Stimulated activated CD8-positive, alpha-beta memory T cell treated with anti-CD3 and anti-CD28 coated beads, Interleukin-12 subunit alpha, Interleukin-12 subunit beta, amount 100 ng/mL, for 4 hours (primary cell): ENCODE results near the gene BSN.
A peak's percentile ranks its signal among the peaks of the same experiment; 100 is the strongest.

Experiments used
- DNase-seq: peaks from one replicate; pipeline ENCODE4 v3.0.0-alpha.2; 2020; ENCODE audit warnings: low read depth

Gene BSN

GRCh38 chr3:49601358-49602048 lies 47.2 kb downstream of the BSN start:
- no peak for DNase-seq

DNA sequence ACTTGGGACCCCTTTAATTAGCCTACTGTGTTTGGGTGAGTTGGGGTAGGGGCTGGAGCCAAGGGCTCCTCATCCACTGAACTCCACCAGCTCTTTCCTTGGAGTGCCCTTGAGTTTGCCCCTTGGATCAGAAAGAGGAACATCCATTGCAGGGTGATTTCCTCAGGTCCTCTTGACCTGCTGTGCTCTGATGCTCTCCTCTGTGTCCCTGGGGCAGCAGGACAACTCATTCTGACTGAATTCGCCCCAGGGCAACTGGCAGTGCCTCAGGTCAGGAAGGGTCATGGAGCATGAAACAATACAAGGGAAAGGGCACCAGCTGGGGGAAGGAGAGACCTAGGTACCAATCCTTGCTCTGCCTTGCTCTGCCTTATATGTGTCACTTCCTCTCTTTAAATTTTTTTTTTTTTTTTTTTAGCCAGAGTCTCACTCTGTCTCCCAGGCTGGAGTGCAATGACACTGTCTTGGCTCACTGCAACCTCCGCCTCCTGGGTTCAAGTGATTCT lies 47.8 kb downstream of the BSN start:
- no peak for DNase-seq

- DNase-seq: peak; percentile 39
Observed at GRCh38 chr3:49602877-49603411, 48.7 kb downstream of the BSN start.

DNA sequence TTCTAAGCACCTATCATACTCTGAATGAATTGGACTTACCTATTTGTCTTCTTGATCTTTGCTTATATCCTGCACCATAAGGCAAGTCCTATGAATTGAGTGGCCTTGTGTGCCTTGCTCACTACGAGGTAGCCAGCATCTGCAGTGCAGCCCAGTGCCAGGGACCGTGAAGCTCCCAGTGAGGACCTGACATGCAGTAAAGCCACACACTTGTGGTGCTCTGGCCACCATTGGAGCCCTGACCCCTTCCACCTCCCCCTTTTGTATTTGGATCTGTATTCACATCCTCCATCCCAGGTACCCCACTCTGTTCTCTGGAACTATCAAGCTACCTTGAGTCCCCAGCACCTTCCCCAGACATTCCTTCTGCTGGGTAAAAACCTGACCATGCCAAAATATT lies 52.1 kb downstream of the BSN start:
- no peak for DNase-seq

DNA sequence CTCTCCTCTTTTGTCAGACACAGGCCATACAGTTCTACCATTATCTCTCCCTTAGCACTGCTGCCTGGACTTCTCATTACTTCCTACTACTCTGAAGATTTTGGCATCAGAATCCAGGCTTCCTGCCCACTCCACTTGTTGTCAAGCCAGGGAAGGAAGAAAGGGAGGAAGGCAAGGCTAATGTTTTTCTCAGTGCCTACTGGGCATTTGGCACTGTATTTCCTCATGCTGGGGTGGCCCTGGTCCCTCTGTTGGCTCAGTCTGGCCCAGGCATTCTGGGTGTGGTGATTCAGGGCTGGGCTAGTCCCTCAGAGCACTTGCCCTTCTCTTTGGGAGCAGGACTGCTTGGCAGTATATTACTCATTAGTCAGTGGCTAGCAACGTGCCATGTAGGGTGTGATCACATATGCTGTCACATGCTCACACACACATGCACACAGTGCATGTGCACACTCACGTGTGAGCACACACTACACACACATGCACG lies 52.9 kb downstream of the BSN start:
- DNase-seq: no peak

DNA sequence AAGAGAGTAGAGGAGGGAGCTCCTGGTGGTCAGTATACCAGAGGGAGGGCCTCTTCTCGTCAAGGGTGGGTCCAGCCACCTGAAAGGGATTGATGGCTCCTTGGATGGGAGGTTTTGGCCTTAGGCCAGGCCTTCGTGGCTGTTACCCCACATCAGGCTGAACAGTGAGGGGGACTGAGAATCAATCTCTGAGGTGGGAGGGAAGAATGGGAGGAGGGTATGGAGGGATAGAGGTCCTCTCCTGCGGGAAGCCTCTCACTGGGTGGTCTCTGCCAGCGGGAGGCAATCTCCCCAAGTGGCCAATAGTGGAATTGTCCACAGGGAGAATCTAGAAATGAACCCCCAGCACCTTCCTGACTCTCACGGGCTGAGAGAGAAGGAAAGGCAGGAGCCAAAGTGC lies 53.5 kb downstream of the BSN start:
- DNase-seq: no peak

GRCh38 chr3:49609314-49609713 lies 55.0 kb downstream of the BSN start:
- DNase-seq: no peak

- no peak for DNase-seq
Observed at GRCh38 chr3:49609815-49610214, 55.5 kb downstream of the BSN start.

DNA sequence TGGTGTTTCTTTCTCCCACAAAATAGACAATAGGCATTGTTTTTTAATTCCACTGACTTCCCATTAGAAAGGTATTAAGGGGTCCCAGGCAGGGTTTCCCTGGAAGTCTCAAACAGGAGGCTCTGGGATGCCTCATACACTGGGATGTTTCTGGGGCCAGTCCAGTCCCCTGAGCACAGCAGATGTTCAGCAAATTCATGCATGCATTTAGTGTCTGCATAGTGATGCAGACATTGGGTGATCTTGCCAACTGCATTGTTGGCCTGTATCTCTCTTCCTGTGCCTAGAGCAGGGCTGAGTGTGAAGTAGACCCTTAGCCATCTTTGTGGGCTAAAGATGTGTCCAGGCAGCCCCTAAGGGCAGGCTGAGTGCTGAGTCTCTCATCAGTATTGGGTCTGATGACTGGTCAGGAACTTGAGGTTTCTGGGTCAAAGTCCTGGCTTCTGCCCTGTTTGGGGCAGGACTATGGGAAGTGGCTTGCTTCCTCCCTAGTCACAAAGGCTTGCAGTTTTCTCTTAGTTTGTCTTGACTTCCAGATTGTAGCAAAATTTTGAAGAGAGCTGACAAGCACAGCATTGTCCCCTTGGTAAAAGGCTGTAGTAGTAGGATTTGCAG lies 56.5 kb downstream of the BSN start:
- no peak for DNase-seq

DNA sequence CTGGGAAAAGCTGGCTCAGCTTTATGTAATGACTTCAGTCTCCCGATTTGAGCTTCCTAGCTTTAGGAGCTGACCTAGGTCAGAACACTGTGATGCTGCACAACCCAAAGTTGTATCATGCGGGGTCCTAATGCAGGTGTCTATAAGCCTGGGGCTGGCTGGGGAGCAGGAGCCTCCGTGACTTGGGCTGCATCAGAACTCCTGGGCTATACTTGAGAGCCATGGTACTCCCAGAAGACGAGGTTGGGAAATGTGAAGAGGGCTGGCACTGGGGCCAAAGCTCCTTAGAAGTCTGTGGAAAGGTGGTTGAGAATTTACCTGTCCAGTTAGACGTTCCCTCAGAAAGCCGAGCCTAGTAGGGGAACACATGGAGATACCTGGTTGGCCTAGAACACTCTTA lies 57.0 kb downstream of the BSN start:
- no peak for DNase-seq

DNA sequence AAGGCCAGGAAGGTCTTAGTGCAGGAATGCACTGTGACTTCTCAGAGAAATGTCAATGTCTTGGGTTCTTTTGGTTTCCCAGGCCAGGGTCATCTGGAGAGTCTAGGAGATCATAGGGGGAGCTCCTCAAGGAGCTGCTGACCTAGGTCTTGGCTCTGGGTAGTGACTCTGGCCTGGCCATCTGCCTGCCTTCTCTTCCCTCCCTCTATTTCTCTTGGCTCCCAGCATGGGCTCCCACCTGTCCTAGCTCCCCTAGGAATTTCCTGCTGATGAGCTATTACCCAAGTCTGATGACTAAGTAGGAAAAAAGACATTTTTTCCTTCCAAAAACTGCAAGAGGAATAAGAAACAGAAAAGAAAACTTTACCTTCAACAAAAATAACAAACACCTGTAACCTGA lies 57.4 kb downstream of the BSN start:
- no peak for DNase-seq

DNA sequence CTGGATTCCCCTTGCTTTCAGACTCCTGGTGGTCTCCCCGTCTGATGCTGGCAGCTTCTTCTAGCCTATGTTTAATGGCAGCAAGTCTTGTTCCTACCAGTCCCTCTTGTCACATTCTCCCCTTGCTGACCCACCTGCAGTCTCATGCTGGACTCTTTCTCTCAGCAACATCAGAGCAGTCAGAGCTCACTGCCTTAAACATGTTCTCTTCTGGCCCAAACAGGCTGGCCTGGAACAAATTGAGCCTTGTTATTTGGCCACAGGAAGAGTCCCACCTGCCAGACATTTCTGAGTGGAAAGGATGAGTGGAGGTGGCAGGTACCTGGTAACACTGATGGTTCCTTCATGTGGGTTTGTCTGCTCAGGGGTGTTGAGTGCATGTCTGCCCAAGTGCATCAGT lies 60.7 kb downstream of the BSN start:
- DNase-seq: no peak

- DNase-seq: no peak
Observed at GRCh38 chr3:49616061-49616460, 61.8 kb downstream of the BSN start.

DNA sequence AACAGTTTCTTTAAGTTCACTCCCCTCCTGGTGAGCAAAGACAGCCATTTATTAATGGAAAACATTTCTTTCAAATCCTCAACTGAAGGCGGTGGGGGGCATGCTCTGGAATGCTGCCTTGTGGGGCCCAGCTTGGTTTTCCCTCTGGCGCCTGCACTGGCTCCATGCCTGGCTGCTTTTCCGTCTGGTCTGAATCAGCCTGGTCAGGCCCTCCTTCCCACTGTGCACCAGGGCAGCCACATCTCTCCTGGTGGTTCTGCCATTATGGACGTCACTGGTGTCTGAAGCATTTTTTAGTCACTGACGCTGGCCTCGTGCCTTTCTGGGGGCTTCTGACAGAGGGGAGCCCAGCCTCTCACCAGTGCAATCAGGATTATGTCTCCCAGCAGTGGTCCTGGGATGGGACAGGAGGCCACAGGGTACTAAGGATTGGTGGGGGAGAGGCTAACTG lies 62.2 kb downstream of the BSN start:
- no peak for DNase-seq

DNA sequence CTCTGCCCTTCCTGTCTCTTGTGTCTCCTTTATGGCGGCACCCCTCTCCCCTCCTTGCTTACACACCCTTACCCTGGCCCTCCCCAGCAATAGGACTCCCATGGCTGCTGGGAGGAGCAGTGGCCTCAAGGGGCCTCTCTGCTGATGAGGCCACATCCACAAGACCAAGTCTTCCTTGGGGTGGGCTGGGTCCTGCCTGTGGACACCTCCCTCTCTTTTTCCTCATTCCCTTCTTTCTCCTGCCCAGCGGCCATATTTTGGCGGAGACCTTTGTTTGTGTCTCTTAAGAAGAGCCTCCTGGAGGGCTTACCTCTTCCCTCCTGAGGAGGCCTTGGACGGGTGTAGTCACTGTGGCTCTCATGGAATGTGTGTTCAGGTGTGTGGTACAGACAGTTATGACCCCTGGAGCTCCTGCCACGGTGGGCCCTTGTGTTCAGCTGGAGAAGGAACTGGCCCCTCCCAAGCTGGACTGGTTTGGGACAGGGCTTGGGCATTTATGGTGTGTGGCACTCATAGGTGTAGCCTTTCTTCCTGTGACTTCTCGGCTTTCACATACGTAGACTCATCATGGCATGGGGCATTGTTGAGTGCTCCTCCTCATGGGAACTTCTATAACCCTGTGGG lies 63.2 kb downstream of the BSN start:
- DNase-seq: no peak

GRCh38 chr3:49618412-49618811 lies 64.1 kb downstream of the BSN start:
- DNase-seq: no peak

DNA sequence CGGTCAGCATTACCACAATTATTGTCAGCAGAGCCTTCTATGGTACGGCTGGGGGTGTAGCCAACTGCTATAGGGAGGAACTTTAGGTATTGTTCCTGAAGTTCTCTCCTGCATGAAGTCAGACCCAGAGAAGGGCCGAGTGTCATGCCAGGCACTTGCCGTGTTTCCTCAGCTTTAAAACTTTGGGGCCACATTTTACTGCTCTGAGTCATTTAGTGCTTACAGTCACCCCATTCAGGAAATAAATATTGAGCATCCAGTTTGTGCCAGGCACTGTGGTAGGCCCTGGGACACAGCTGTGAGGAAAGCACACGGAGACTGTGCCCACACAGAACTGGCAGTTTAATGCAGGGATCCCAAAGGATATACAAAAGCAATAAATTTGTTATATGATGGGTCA lies 65.4 kb downstream of the BSN start:
- no peak for DNase-seq

DNA sequence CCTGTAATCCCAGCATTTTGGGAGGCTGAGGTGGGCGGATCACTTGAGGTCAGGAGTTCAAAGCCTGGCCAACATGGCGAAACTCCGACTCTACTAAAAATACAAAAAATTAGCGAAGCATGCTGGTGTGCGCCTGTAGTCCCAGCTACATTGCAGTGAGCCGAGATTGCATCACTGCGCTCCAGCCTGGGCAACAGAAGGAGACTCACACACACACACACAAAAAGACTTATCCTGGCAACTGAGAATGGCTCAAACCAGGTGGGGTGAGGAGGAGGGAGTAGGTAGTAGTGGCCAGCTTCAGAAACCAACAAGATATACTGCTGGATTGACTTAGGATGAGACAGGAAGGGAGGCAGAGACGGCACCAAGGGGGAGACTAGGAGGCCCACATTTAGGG lies 66.5 kb downstream of the BSN start:
- no peak for DNase-seq

- DNase-seq: no peak
Observed at GRCh38 chr3:49623071-49623470, 68.8 kb downstream of the BSN start.

GRCh38 chr3:49625071-49625470 lies 70.8 kb downstream of the BSN start:
- no peak for DNase-seq

- no peak for DNase-seq
Observed at GRCh38 chr3:49626101-49626581, 71.9 kb downstream of the BSN start.

- DNase-seq: no peak
Observed at GRCh38 chr3:49626796-49627195, 72.5 kb downstream of the BSN start.

DNA sequence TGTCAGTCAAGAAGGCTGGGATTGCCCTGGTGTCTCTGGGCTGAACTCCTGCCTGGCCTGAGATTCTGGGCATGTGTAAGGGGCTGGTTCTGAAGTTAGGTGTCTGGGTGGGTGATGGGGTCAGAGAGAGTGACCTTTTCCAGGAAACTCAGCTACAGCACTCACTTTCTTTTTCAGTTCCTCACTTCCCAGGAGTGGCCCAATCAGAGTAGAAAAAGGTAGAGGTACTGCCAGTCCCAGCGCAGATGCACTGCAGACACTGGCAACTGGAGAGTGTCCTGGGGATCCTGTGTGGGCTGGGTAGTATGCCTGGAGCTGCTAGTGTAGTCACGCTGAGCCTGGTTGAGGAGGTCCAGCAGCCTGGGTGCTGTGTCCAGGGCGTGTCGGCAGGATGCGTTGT lies 73.4 kb downstream of the BSN start:
- DNase-seq: no peak
